ENCODE data around the gene ZNF691. TPM values are rescaled to one million over a fixed set of nuclear protein-coding genes. Genes with fewer than 3 reads are reported as not detected.

ZNF691 gene
- polyA plus RNA-seq, 2 of the 4 experiments (the other 2 are of a cell fraction) = 4.8 to 6.2 TPM

- Histone ChIP-seq H3K4me3 (no peak overlapping the region), H3K27ac (no peak overlapping the region), H3K9me3 (no peaks in the 10 kb centered on the region), H3K4me2 (no peak overlapping the region), H3K4me1 (peaks cover 10% of the 10 kb centered on the region)
- POLR2A ChIA-PET = no interaction called here
- CTCF ChIA-PET = interaction anchor here (1.0 kb wide), 1 partner anchor 17 kb away, joined by 3 read pairs; no protein-coding TSS in a partner anchor
- ATAC-seq (peak; percentile 56 to 62; a peak in 4 of 6 replicates), DNase-seq (ENCODE audit: low read depth in 1 of 2, low spot score in 1 of 2) (no peak), FAIRE-seq (no peak)
- no peak for TF ChIP-seq HEYL (CRISPR knock-in tag; IDR thresholded peaks at IDR 0.05)
- no peak for TF ChIP-seq KDM5A (IDR thresholded peaks at IDR 0.05)
- TF ChIP-seq ZC3H11A (IDR thresholded peaks at IDR 0.05) = no peak
- TF ChIP-seq, protein P1, sequence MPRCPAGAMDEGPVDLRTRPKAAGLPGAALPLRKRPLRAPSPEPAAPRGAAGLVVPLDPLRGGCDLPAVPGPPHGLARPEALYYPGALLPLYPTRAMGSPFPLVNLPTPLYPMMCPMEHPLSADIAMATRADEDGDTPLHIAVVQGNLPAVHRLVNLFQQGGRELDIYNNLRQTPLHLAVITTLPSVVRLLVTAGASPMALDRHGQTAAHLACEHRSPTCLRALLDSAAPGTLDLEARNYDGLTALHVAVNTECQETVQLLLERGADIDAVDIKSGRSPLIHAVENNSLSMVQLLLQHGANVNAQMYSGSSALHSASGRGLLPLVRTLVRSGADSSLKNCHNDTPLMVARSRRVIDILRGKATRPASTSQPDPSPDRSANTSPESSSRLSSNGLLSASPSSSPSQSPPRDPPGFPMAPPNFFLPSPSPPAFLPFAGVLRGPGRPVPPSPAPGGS (IDR thresholded peaks at IDR 0.05) = no peak
- no peak for TF ChIP-seq NR3C1 (IDR thresholded peaks at IDR 0.05)
- no peak for TF ChIP-seq CBX8 (IDR thresholded peaks at IDR 0.05)
- TF ChIP-seq HDAC2 (IDR thresholded peaks at IDR 0.05) = no peak
- TF ChIP-seq JUNB (IDR thresholded peaks at IDR 0.05) = no peak
- no peak for TF ChIP-seq ZNF302 (CRISPR knock-in tag; IDR thresholded peaks at IDR 0.05)
- TF ChIP-seq KDM1A (IDR thresholded peaks at IDR 0.05; ENCODE audit: low read depth) = no peak
- TF ChIP-seq EHMT2 (IDR thresholded peaks at IDR 0.05; ENCODE audit: low read depth) = no peak
- TF ChIP-seq, protein P2, sequence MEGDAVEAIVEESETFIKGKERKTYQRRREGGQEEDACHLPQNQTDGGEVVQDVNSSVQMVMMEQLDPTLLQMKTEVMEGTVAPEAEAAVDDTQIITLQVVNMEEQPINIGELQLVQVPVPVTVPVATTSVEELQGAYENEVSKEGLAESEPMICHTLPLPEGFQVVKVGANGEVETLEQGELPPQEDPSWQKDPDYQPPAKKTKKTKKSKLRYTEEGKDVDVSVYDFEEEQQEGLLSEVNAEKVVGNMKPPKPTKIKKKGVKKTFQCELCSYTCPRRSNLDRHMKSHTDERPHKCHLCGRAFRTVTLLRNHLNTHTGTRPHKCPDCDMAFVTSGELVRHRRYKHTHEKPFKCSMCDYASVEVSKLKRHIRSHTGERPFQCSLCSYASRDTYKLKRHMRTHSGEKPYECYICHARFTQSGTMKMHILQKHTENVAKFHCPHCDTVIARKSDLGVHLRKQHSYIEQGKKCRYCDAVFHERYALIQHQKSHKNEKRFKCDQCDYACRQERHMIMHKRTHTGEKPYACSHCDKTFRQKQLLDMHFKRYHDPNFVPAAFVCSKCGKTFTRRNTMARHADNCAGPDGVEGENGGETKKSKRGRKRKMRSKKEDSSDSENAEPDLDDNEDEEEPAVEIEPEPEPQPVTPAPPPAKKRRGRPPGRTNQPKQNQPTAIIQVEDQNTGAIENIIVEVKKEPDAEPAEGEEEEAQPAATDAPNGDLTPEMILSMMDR (IDR thresholded peaks at IDR 0.05) = no peak
- TF ChIP-seq HOXA7 (CRISPR knock-in tag; IDR thresholded peaks at IDR 0.05) = no peak
- no peak for TF ChIP-seq EP300 (IDR thresholded peaks at IDR 0.05)
- TF ChIP-seq HOXB5 (CRISPR knock-in tag; IDR thresholded peaks at IDR 0.05) = no peak
- TF ChIP-seq, protein P3, sequence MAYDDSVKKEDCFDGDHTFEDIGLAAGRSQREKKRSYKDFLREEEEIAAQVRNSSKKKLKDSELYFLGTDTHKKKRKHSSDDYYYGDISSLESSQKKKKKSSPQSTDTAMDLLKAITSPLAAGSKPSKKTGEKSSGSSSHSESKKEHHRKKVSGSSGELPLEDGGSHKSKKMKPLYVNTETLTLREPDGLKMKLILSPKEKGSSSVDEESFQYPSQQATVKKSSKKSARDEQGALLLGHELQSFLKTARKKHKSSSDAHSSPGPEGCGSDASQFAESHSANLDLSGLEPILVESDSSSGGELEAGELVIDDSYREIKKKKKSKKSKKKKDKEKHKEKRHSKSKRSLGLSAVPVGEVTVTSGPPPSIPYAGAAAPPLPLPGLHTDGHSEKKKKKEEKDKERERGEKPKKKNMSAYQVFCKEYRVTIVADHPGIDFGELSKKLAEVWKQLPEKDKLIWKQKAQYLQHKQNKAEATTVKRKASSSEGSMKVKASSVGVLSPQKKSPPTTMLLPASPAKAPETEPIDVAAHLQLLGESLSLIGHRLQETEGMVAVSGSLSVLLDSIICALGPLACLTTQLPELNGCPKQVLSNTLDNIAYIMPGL (CRISPR knock-in tag; IDR thresholded peaks at IDR 0.05; ENCODE audit: borderline replicate concordance) = no peak
- TF ChIP-seq REST (IDR thresholded peaks at IDR 0.05) = no peak
- no peak for TF ChIP-seq NPAS2 (CRISPR knock-in tag; IDR thresholded peaks at IDR 0.05; ENCODE audit: borderline replicate concordance)
- TF ChIP-seq, protein P4, sequence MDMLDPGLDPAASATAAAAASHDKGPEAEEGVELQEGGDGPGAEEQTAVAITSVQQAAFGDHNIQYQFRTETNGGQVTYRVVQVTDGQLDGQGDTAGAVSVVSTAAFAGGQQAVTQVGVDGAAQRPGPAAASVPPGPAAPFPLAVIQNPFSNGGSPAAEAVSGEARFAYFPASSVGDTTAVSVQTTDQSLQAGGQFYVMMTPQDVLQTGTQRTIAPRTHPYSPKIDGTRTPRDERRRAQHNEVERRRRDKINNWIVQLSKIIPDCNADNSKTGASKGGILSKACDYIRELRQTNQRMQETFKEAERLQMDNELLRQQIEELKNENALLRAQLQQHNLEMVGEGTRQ (IDR thresholded peaks at IDR 0.05) = no peak
- no peak for TF ChIP-seq FOSB (CRISPR knock-in tag; IDR thresholded peaks at IDR 0.05)
- 52% methylated on average over 4 of the region's 4 CpGs for WGBS (ENCODE audit: missing lambda C conversion rate)
Measured at GRCh38 chr1:42860339-42861013, 14.1 kb downstream of the ZNF691 start.

Measured in A549 (cell line).